ENCODE measurements around the gene COMT. TPM values are rescaled to one million over a fixed set of nuclear protein-coding genes. Genes with fewer than 3 reads are reported as not detected.

The COMT gene
- total and polyA plus RNA-seq, 2 of the 4 experiments (the other 2 are of a cell fraction) = 202 to 347 TPM

GRCh38 chr22:19984851-19985811 lies 43.6 kb downstream of the COMT start (continued):
- TF ChIP-seq RAD21 (IDR thresholded peaks at IDR 0.05; ENCODE audit: low read length) (no peak), NFE2L2 (IDR thresholded peaks at IDR 0.05; ENCODE audit: low read depth, low read length) (no peak), MAZ (IDR thresholded peaks at IDR 0.05; ENCODE audit: borderline replicate concordance, low read depth, low read length) (no peak)

- H4K91ac ChIP-seq (ENCODE audit: insufficient read depth, low read depth, low read length) = no peak overlapping the region; the same call in 1 of the 2 replicates
- no peak overlapping the region for H3K9ac ChIP-seq (ENCODE audit: low read depth, low read length)
- peaks cover 17% of the 10 kb centered on the region for H3K9me1 ChIP-seq (ENCODE audit: insufficient read depth, low read length)
- ChIA-PET POLR2A (ENCODE audit: unreplicated experiment) (no interaction called here), CTCF (interaction anchor here (1.4 kb wide), 1 partner anchor 27 kb away, joined by 5 read pairs; no protein-coding TSS in a partner anchor)
- H3K27ac ChIP-seq (ENCODE audit: insufficient read depth, low read length) = no peak overlapping the region
- no peak for DNase-seq
- H2BK15ac ChIP-seq (ENCODE audit: low read depth, low read length) = no peak overlapping the region
- H3K4me2 ChIP-seq (ENCODE audit: low read depth, low read length) = peak overlapping the region; percentile 86
- peaks cover 13% of the 10 kb centered on the region for H3K4me1 ChIP-seq (ENCODE audit: control insufficient read depth, insufficient read depth, low read length)
- TF ChIP-seq POLR2A (IDR thresholded peaks at IDR 0.05; ENCODE audit: low read depth, low read length) (no peak), USF2 (IDR thresholded peaks at IDR 0.05; ENCODE audit: low read depth, low read length) (no peak), MAFK (IDR thresholded peaks at IDR 0.05; ENCODE audit: low read depth, low read length) (no peak), CHD1 (IDR thresholded peaks at IDR 0.05; ENCODE audit: low read depth, low read length) (no peak), RAD21 (IDR thresholded peaks at IDR 0.05; ENCODE audit: low read length) (no peak), FOS (IDR thresholded peaks at IDR 0.05; ENCODE audit: low read depth, low read length) (no peak), MAZ (IDR thresholded peaks at IDR 0.05; ENCODE audit: borderline replicate concordance, low read depth, low read length) (no peak)
- H3K18ac ChIP-seq (ENCODE audit: low read depth, low read length) = no peak overlapping the region
- in situ Hi-C loops (cut with MboI; ENCODE audit: low sequenced_read_pairs) = no loop called here
- H3K14ac ChIP-seq (replicated peaks; ENCODE audit: low read depth, low read length) = peak overlapping the region; percentile 25
- H3K9me3 ChIP-seq (ENCODE audit: control insufficient read depth, insufficient read depth, low read length) = no peaks in the 10 kb centered on the region
- H3K23ac ChIP-seq (ENCODE audit: low read depth, low read length) = peak overlapping the region; percentile 16; the same call in 1 of the 2 replicates
- peak overlapping the region; percentile 46; the same call in 1 of the 2 replicates for H3K4ac ChIP-seq (ENCODE audit: low read depth, low read length)
- H2BK20ac ChIP-seq (ENCODE audit: low read depth, low read length) = no peak overlapping the region
- H2BK5ac ChIP-seq (ENCODE audit: low read depth, low read length, poor library complexity, severe bottlenecking) = no peak overlapping the region
- no peak overlapping the region for H4K5ac ChIP-seq (ENCODE audit: low read depth, low read length)
- peak overlapping the region; percentile 96 for H3K4me3 ChIP-seq (ENCODE audit: insufficient read depth, low read depth, low read length)
- no CpG with 5 or more reads among the region's 2 CpGs for WGBS, 2 experiments (ENCODE audit: extremely low coverage in 2 of 2, insufficient read length in 1 of 2)
- H2AK9ac ChIP-seq (replicated peaks; ENCODE audit: low read depth, low read length, poor library complexity) = peak overlapping the region; percentile 97
- dilution Hi-C loops (cut with HindIII; ENCODE audit: low sequenced_read_pairs, unreplicated experiment) = no loop called here
- no peak overlapping the region for H2BK120ac ChIP-seq (ENCODE audit: low read depth, low read length)
- H2AFZ ChIP-seq (replicated peaks; ENCODE audit: low read length, poor library complexity) = peak overlapping the region; percentile 92
- no peaks in the 10 kb centered on the region for H3K27me3 ChIP-seq (ENCODE audit: control insufficient read depth, insufficient read depth, low read length)
- peaks cover 4 to 37% of the 10 kb centered on the region in 2 experiments; a peak in 3 of 4 replicates for H3K79me1 ChIP-seq (ENCODE audit: low read depth in 1 of 2, low read length in 2 of 2)
- ATAC-seq (ENCODE audit: low read depth) = no peak
- H3K36me3 ChIP-seq (ENCODE audit: control insufficient read depth, insufficient read depth, low read length) = peaks cover 2% of the 10 kb centered on the region; the same call in 1 of the 2 replicates
- no peak overlapping the region for H3K56ac ChIP-seq (ENCODE audit: extremely low read depth, insufficient read depth, low read length)
- BruUV-seq (replicated peaks) = no TSS peak
- intact Hi-C loops (cut with micrococcal nuclease) = no loop called here
- peaks cover 18% of the 10 kb centered on the region; the same call in 1 of the 2 replicates for H4K20me1 ChIP-seq (ENCODE audit: insufficient read depth, low read length)
- H2AK5ac ChIP-seq (ENCODE audit: low read depth, low read length) = peak overlapping the region; percentile 64
- peak overlapping the region in 1 of 2 experiments; percentile 20; a peak in 1 of 4 replicates for H4K8ac ChIP-seq (ENCODE audit: low read depth in 2 of 2, low read length in 2 of 2)
Measured at GRCh38 chr22:19986011-19986409, 44.4 kb downstream of the COMT start.
